Activated B cell treated with CpG ODN at 0.5 μM for 24 hours (primary cell): ENCODE data around the gene UGCG. TPM values are rescaled to one million over a fixed set of nuclear protein-coding genes. Genes with fewer than 3 reads are reported as not detected.
A peak's percentile ranks its signal among the peaks of the same experiment; 100 is the strongest.

Experiments used
- ATAC-seq: fragments of 200-7000 bp; cut with Tn5 transposase; one replicate; pipeline ENCODE4 v1.10.0; 2021; ENCODE audit warnings: low read depth, mild to moderate bottlenecking, moderate library complexity
- CTCF ChIA-PET: fragments of 350-600 bp; sonication (Branson Sonifier 250); formaldehyde crosslinking; loops from one replicate; lab custom pipeline; 2021; ENCODE audit warnings: antibody characterized with exemption; lab: Charles Lee
- POLR2A ChIA-PET: fragments of 350-600 bp; sonication (Branson Sonifier 250); formaldehyde crosslinking; loops from one replicate; lab custom pipeline; 2021; ENCODE audit warnings: antibody characterized with exemption; lab: Charles Lee
- DNase-seq: peaks from one replicate; pipeline ENCODE4 v3.0.0; 2022
- H3K27ac Mint-ChIP-seq: one replicate; pipeline ENCODE4 v1.8.0; 2020; ENCODE audit warnings: mixed read lengths
- H3K27me3 Mint-ChIP-seq: one replicate; pipeline ENCODE4 v1.8.0; 2021; ENCODE audit warnings: mixed read lengths
- H3K36me3 Mint-ChIP-seq: one replicate; pipeline ENCODE4 v1.8.0; 2021; ENCODE audit warnings: low read depth, mixed read lengths
- H3K4me1 Mint-ChIP-seq: one replicate; pipeline ENCODE4 v1.8.0; 2021; ENCODE audit warnings: mixed read lengths
- H3K4me3 Mint-ChIP-seq: one replicate; pipeline ENCODE4 v1.8.0; 2020; ENCODE audit warnings: mild to moderate bottlenecking, mixed read lengths
- H3K9me3 Mint-ChIP-seq: one replicate; pipeline ENCODE4 v1.8.0; 2020; ENCODE audit warnings: mixed read lengths
- CTCF ChIP-seq: fragments of 200-600 bp; IDR thresholded peaks from one replicate; pipeline ENCODE4 v1.8.0; 2022; ENCODE audit warnings: antibody characterized with exemption, mild to moderate bottlenecking
- intact Hi-C: fragments of 100-400 bp; cut with micrococcal nuclease; formaldehyde crosslinking; loops from one replicate; pipeline ENCODE4 v1.15.1; 2024
- total RNA-seq: library from RNA; stranded (reverse); gene quantifications from 2 replicates; pipeline ENCODE4 v1.2.3, GENCODE V29; 2022

UGCG gene
- total RNA-seq, 1 donor from 2014 or later, result 111 TPM

GRCh38 chr9:111969061-111969460 lies 72.4 kb downstream of the UGCG start:
- ChIA-PET CTCF (no interaction called here), POLR2A (interaction anchor here (1.6 kb wide), 1 partner anchor 31 kb away, joined by 4 read pairs; no protein-coding TSS in a partner anchor)
- H3K9me3 Mint-ChIP-seq, result no peaks in the 10 kb centered on the region
- H3K4me3 Mint-ChIP-seq, result no peak overlapping the region
- H3K36me3 Mint-ChIP-seq, result no peaks in the 10 kb centered on the region
- H3K27ac Mint-ChIP-seq, result no peak overlapping the region
- intact Hi-C loops, result loop anchor here (2.0 kb wide), 1 partner anchor 14 kb away; no protein-coding TSS in a partner anchor
- H3K27me3 Mint-ChIP-seq, result no peaks in the 10 kb centered on the region
- H3K4me1 Mint-ChIP-seq, result peaks cover 29% of the 10 kb centered on the region
- TF ChIP-seq CTCF, result no peak
- no peak for DNase-seq
- peak; percentile 35 for ATAC-seq

GRCh38 chr9:111969622-111970021 lies 73.0 kb downstream of the UGCG start:
- Mint-ChIP-seq H3K4me3 (no peak overlapping the region), H3K36me3 (no peaks in the 10 kb centered on the region), H3K27me3 (no peaks in the 10 kb centered on the region), H3K9me3 (no peaks in the 10 kb centered on the region), H3K27ac (no peak overlapping the region), H3K4me1 (peaks cover 27% of the 10 kb centered on the region)
- CTCF ChIA-PET, result no interaction called here
- DNase-seq (no peak), ATAC-seq (no peak)
- POLR2A ChIA-PET, result interaction anchor here (1.6 kb wide), 1 partner anchor 32 kb away, joined by 4 read pairs; no protein-coding TSS in a partner anchor
- TF ChIP-seq CTCF, result no peak
- intact Hi-C loops, result loop anchor here (2.0 kb wide), 1 partner anchor 13 kb away; no protein-coding TSS in a partner anchor

GRCh38 chr9:111970827-111971226 lies 74.2 kb downstream of the UGCG start:
- no peak for ATAC-seq
- Mint-ChIP-seq H3K36me3 (no peaks in the 10 kb centered on the region), H3K4me1 (peaks cover 25% of the 10 kb centered on the region), H3K27me3 (no peaks in the 10 kb centered on the region), H3K27ac (no peak overlapping the region), H3K9me3 (no peaks in the 10 kb centered on the region), H3K4me3 (no peak overlapping the region)
- no peak for TF ChIP-seq CTCF
- ChIA-PET POLR2A (no interaction called here), CTCF (no interaction called here)
- DNase-seq, result no peak
- intact Hi-C loops, result no loop called here

GRCh38 chr9:111974092-111974681 lies 77.6 kb downstream of the UGCG start:
- TF ChIP-seq CTCF, result no peak
- Mint-ChIP-seq H3K27me3 (no peaks in the 10 kb centered on the region), H3K4me3 (no peak overlapping the region), H3K4me1 (peaks cover 34% of the 10 kb centered on the region), H3K9me3 (no peaks in the 10 kb centered on the region), H3K27ac (no peak overlapping the region), H3K36me3 (no peaks in the 10 kb centered on the region)
- intact Hi-C loops, result loop anchor here (1.0 to 2.0 kb wide), 2 partner anchors 9 to 213 kb away; no protein-coding TSS in a partner anchor
- CTCF ChIA-PET, result interaction anchor here (2.4 kb wide), 1 partner anchor 100 kb away, joined by 7 read pairs; no protein-coding TSS in a partner anchor
- POLR2A ChIA-PET, result no interaction called here
- DNase-seq (no peak), ATAC-seq (no peak)

GRCh38 chr9:111975709-111976108 lies 79.1 kb downstream of the UGCG start:
- POLR2A ChIA-PET, result interaction anchor here (0.7 to 1.8 kb wide), 5 partner anchors 10 to 404 kb away, joined by 4 to 10 read pairs (median 6); partner anchors contain the start of gene HSDL2
- peak; percentile 69 for ATAC-seq
- H3K4me3 Mint-ChIP-seq, result no peak overlapping the region

More at GRCh38 chr9:111975709-111976108, 79.1 kb downstream of the UGCG start:
- Mint-ChIP-seq H3K27ac (no peak overlapping the region), H3K27me3 (no peaks in the 10 kb centered on the region), H3K4me1 (peaks cover 35% of the 10 kb centered on the region), H3K9me3 (no peaks in the 10 kb centered on the region), H3K36me3 (no peaks in the 10 kb centered on the region)
- no peak for DNase-seq
- CTCF ChIA-PET, result interaction anchor here (0.7 to 2.4 kb wide), 4 partner anchors 9 to 217 kb away, joined by 3 to 7 read pairs (median 3); no protein-coding TSS in a partner anchor
- intact Hi-C loops, result loop anchor here (2.0 to 5.0 kb wide), 2 partner anchors 148 to 215 kb away; no protein-coding TSS in a partner anchor
- no peak for TF ChIP-seq CTCF
